CD4-positive, alpha-beta T cell treated with Interleukin-12 subunit alpha and Interleukin-12 subunit beta, for 1 hour (primary cell): ENCODE data around the gene E2F4.

ENCODE experiments used
- DNase-seq: peaks from one replicate; pipeline ENCODE4 v3.0.0-alpha.2; 2020

E2F4 gene

DNA sequence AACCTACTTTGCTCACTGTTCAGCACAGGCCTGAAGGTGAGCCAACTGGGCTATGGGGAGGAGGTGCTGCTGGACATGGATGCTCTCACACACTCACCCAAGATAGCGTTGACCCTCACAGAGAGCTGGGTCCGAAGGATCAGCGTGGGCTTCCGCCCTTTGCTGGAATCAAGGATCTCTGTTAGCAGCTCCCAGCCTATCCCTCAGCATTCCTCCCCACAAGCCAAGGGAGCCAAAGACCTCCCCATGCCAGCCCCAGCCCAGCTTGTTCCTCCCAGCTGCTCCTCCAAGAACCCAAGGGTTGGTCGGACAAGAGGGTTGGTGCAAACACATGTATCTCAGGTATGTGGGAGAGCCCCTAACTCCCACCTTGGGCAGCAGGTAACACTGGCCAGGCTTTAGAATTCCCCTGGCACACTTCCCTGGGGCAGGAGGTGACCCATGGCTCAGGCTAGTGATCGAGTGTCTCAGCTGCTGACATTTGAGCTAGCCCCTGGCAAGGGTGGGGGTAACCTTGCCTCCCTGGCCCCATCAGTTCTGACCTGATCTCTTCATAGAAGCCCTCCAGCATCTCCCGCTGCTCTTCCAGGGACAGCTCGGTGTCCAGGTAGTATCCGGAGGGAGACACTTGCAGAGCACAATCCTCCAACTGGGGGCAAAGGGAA is 47.0 kb downstream of the E2F4 start:
- no peak for DNase-seq

DNA sequence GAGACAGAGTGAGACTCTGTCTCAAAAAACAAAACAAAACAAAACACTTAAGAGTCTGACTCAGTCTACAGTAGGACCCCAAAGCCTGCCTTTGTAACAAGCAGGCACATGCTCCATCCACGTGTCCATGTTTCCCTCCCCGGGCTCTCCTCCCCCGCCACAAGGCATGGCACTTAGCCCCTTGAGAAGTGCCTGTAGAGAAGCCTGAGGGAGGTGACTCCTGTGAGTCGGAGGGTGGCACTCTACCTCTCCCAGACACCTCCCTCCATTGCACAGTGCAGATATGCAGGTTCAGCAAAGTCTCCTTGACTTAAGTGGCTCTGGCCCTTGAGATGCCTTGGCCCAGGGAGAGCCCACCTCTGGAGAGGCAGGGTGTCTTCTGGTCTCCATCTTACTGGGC is 48.6 kb downstream of the E2F4 start:
- no peak for DNase-seq

DNA sequence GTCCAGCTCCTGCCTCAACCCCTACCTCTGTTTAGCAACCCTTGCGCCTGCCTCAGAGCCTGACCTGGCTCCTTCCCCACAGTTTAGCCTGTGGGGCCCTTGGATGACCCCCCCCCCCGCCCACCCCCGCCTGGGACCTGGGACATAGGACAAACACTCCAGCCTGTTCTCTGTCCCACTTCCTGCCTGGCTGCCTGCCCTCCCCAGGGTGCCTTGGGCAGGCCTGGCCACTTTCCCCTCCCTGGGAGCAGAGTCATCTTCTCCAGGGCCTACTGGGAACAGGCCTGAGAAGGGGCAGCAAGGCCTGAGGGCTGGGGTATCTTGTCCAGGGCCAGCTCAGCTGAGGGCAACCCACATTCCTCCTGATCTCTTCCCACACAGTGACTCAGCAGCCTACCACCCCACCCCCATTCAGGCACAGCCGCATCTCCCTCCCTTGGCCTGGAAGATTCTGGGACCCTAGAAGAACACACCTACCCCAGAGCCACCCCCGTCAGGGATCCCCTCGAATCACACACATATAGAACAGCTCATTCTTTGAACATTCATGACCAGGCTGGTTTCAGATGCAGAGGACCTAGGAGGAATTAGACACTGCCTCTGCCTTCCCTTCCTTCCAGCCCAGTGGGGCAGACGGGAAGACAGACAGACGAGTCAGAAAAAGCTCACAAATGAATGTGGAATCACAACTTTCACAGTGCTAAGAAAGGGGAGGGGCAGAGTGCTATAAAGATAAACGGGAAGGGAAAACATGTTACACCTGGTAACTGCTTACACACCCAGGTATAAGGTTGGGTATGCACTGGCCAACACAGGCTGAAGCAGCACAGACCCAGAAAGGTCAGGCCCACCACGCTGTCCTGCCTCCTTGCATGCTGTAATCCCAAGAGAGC is 49.3 kb downstream of the E2F4 start:
- no peak for DNase-seq

DNA sequence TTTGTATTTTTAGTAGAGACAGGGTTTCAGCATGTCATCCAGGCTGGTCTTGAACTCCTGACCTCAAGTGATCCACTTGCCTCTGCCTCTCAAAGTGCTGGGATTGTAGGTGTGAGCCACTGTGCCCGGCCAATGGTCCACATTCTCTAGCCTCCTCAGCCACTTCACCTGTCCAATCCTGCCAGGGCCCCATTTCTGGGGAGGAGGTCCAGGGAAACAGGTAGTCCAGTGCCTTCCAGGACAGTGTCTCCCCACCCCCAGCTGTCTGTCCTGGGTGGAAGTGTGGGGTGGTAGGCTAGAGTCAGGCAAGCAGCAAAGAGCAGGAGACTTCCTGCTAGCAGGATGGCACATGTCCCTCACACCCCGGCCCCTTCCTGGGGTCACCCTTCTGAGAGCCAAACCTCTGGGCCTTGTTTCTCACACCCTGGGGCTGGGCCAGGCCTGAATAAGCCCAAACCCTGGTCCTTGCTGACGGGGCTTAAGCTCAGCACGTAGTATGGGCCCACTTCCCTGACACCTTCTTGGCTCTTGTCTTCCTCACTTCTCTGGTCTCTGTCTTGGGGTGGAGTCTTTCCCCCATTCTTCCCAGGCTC is 50.3 kb downstream of the E2F4 start:
- no peak for DNase-seq

DNA sequence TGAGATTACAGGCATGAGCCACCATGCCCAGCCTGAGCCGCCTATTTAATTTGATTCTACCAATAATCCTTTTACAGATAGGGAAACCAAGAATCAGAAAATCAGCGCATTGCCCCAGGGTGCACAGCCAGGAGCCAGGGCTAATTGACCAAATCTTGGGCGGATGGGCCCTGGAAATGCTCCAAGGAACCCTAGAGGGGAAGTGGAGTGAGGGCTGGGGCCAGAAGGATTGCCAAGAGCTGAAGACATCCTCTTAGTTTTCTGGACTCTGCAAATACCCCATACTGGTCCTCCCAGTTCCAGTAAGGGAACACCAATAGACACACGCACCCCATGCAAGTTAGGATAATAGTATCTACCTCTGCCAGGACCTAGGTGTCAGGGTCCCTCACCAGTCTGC is 51.5 kb downstream of the E2F4 start:
- DNase-seq = no peak

DNA sequence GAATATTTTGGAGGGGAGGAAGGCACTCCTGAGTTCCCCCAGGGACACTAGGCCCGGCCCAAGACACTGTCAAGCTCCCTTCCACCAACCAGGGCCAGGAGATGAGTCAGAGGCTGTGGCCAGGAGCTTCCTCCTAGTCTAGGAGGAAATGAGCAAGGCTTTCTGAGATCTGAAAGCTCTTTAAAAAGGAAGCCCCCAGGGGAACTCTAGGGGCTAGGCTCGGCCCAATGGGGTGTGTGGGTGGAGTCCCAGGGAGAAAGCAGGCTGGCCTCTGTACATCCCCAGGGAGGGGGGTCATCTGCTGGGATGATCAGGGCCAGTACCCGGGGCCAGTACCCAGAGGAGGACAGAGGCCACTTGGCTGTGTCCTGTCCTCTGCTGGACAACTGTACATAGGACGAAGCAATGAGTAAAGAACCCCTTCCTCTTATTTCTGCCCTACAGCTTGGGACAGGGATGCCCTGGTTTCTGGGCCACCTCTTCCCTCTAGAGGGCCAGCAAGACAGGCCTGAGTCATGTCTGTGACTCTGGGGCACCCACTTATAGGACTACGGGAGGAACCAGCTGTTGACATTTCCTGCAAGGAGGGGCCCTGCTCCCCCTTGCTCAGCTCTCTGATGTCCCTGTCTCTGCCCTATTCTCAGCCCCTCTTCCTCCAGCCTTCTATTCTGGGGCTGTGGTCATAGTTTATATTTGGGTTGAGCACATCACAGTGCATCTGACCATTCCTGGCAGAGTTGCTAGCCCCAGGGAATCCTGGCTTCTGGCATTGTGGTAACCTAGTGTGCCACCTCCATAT is 52.6 kb downstream of the E2F4 start:
- peak; percentile 86 for DNase-seq

DNA sequence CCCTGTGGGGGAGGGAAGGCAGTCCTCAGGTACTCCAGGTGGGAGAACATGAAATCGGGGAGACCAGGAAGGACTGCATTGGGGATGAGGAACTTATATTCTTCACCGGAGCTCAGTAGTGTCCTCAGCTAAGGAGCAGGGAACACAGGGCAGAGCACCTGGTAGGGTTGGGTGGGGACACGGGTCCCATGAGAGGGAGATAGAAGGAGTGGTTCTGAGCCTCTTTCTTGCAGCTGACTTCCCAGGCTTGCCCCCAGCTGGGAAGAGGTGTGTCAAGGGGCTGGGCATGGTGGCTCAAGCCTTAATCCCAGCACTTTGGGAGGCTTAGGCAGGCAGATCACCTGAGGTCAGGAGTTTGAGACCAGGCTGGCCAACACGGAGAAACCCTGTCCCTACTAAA is 53.2 kb downstream of the E2F4 start:
- DNase-seq = no peak

DNA sequence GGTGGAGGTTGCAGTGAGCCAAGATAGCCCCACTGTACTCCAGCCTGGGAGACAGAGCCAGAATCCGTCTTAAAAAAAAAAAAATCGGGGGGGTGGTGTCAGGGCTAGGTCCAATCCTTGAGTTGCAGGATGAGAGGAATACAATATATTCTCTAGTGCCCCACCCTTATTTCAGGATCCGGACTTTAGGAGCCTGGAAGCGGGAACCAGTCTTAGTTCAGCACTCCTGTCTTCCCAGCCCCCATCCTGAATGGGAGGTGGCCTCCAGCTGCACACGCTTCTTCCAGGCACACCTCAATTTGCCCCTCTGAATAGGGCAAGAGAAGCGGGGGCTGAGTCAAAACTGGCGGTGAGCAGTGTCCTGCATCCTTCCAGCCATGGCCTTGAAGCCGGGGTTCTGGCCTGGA is 53.7 kb downstream of the E2F4 start:
- DNase-seq = no peak

DNA sequence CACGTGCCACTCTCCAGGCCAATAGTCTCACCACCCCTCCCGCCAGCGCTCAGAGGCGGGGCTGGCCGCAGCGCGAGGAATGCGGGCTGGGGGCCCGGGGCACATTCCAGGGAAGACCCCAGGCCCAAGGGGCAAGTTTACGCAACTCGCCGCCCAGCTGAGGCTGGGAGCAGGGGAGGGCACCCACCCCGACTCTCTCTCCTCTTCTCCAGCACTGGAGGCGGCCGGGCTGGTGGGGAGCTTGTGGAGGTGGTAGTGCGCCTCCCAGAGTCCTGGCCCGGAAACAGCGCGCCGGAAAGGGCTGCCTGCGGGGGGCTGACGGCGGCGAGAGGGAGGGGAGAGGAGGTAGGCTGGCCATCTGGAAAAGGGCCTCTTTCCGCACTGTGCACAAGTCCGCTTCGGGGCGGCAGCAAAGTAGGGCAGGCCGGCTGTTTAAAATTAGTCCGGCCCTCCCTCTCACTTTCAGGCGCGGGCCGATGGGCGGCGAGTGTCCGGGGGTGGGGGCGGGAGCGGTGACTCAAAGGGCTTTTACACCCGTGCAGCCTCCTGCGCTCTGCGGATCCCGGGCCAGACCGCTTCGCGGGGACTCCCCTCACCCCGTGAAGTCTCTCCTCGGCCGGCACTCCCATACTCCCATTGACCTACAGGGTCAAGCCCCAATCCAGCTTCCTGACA is 54.3 kb downstream of the E2F4 start:
- DNase-seq = peak; percentile 45

DNA sequence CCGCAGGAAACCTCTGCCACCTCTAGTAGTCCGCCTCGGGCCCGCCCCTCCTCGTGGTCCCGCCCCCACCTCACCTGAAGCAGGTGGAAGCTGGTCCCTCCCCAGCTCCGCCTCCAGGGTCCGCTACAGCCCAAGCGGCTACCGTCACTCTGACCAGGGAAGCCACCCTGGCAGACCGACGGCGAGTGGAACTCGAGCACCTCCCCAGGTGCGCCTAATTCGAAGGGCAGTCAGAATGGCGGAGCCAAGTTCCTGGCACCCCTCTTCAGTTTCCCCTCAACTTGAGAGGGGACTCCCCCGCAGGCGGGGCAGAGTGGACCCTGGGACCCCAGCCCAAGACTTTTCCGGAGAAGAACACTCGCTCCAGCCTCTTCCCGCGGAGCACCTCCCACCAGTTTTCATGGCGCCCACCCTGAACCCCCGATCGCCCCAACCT is 54.8 kb downstream of the E2F4 start:
- peak; percentile 57 for DNase-seq

DNA sequence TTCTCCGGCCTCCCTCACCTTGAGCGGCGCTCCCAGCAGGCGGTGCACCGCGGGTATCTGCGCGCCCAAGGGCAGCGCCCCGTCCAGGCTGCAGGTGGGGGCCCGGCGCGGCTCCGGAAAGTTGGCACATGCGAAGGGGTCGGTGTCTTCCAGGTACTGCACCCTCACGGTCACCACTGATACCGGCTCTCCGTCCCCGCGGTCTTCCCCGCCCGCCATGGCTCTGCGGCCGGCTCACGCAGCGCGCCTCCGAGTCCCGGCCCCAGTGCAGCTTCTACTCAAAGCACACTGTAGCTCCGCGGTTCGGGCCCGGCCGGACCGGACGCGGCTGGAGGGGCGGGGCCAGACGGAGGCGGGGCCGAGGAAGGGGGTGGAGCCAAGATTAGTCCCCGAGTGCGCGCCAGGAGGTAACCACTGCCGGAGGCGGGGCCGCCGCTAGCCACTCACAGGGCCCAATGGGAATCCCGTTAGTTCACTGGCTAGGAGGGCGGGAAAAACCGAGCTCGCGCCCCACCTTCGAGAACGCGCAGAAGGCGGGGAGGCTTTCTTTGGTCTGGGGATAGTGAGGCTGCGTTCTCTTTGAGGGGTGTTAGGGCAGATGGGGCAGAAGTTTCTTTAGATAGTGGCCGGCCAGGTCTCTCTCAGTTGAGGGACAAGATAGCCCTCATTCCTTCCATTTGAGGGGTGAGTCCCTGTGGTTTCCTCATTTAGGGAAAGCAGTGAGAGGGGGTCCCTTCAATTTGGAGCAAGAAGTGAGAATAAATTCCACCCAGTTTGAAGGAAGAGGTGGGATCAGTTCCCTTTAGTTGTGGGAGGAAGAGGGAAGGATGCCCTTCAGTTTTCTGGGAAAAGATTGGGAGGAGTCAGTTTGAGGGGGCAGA is 55.5 kb downstream of the E2F4 start, which contains the start of gene FHOD1:
FHOD1 (minus strand) TSS at position 290 of the 881 bp plus-strand sequence; CDS start at position 219, 71 bp downstream.
- DNase-seq = peak; percentile 96

DNA sequence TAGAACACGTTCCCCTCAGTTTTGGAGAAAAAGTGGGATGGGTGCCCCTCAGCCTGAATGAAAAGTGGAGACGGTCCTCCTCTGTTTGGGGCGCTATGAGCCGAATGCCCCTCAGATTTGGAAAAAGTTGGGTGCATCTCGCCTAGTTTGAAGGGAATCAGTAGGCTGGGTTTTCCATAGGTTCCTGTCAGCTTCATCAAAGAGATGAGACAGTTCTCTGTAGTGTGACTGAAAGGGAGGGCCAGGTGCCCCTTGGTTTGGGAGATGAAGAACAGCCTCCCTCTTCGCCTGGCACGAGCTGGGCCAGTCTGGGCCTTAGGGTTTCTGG is 56.1 kb downstream of the E2F4 start:
- DNase-seq = no peak
